Peyer's patch (tissue), 4 donors: Measurements from ENCODE around the gene ZYG11B.
"Not testable (repeated sequence)": the region's sequence is repeated elsewhere in the genome, so short reads cannot be mapped to it uniquely, and the experiment has no call there.

Experiments used
- CTCF ChIP-seq, 6 experiments: fragments of 450-650 bp in 4 of 6; fragments of 200-600 bp in 2 of 6; sonication (generic) in 1 of 6; IDR thresholded peaks; one replicate each; pipeline ENCODE4 v1.5.1; 2017 to 2019; ENCODE audit warnings: antibody characterized with exemption in 6 of 6, mild to moderate bottlenecking in 3 of 6, moderate library complexity in 1 of 6
- POLR2A ChIP-seq, 2 donors: fragments of 450-650 bp; IDR thresholded peaks; one replicate each; pipeline ENCODE4 v1.5.1; 2017; ENCODE audit warnings: antibody characterized with exemption in 2 of 2, mild to moderate bottlenecking in 2 of 2, moderate library complexity in 2 of 2

GRCh38 chr1:52869727-52870126, 143.5 kb downstream of the ZYG11B start:
- TF ChIP-seq CTCF, POLR2A (IDR thresholded peaks at IDR 0.05): not testable (repeated sequence)
